ENCODE data around the gene SLC6A11.
A peak's percentile ranks its signal among the peaks of the same experiment; 100 is the strongest.

The SLC6A11 gene

DNA sequence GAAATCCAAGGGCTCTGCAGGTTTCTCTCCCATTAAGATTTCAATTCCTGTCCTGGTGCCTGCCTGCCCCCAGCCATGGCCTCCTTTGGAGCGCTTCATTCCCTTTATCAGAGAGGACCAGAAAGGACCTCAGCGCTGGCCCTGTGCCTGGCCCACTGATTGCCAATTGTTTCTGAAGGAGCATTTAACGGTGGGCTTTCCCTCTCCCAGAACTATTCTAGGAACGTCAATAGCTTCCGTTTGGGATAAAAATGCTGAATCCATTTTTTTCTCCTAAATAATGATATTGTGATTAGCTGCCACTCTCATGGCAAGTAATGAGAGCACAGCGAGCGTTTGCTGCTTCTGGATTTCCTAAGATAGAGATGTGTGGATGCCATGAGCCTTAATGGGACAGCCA is 164.3 kb downstream of the SLC6A11 start:
- no peak for DNase-seq (ENCODE audit: low read depth)
- TF ChIP-seq, protein P1, sequence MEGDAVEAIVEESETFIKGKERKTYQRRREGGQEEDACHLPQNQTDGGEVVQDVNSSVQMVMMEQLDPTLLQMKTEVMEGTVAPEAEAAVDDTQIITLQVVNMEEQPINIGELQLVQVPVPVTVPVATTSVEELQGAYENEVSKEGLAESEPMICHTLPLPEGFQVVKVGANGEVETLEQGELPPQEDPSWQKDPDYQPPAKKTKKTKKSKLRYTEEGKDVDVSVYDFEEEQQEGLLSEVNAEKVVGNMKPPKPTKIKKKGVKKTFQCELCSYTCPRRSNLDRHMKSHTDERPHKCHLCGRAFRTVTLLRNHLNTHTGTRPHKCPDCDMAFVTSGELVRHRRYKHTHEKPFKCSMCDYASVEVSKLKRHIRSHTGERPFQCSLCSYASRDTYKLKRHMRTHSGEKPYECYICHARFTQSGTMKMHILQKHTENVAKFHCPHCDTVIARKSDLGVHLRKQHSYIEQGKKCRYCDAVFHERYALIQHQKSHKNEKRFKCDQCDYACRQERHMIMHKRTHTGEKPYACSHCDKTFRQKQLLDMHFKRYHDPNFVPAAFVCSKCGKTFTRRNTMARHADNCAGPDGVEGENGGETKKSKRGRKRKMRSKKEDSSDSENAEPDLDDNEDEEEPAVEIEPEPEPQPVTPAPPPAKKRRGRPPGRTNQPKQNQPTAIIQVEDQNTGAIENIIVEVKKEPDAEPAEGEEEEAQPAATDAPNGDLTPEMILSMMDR (IDR thresholded peaks at IDR 0.05; ENCODE audit: control insufficient read depth, insufficient read depth, low read depth, low read length, missing control alignments): no peak
- H3K4me3 ChIP-seq (ENCODE audit: control insufficient read depth, low read depth, low read length): no peak overlapping the region

DNA sequence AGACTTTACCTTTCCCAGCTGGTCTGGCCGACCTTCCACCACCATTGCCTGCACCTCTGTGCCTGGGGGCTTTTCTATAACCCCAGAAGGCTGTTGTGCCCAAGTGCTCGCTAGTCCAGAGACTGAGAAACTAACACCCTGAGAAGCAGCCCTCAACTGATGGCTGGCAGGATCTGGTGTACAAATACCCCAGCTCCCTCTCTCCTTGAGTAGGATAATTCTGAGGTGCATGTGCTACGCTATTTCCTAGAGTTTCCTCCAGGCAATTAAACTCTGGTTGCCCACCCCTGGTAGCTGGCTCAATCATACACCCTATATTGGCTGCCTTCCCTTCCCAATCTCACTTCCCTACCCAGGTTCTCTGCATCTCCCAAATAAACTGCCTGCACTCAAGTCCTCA is 165.0 kb downstream of the SLC6A11 start:
- no peak overlapping the region for H3K4me3 ChIP-seq (ENCODE audit: control insufficient read depth, low read depth, low read length)
- DNase-seq (ENCODE audit: low read depth): no peak
- TF ChIP-seq, protein P1 (IDR thresholded peaks at IDR 0.05; ENCODE audit: control insufficient read depth, insufficient read depth, low read depth, low read length, missing control alignments): no peak

DNA sequence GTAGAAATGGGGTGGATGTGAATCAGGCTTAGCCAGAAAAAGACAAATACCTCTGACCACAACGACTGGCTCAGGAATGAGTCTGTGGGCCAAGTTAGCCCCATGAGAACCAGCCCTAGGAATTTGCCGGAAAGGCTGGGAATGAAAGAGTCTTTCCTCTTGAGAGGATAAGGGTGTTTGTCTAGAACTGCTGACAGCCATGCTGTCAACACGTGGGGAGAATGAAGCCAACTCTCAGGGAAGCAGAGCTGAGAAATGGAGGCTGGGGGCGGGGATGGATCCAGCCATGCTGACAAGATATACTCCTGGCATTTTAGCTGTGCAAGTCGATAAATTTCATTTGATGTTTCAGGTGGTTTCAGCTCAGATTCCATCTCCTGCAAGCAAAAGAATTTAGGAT is 165.9 kb downstream of the SLC6A11 start:
- no peak overlapping the region for H3K4me3 ChIP-seq (ENCODE audit: control insufficient read depth, low read depth, low read length)
- TF ChIP-seq, protein P1 (IDR thresholded peaks at IDR 0.05; ENCODE audit: control insufficient read depth, insufficient read depth, low read depth, low read length, missing control alignments): no peak
- DNase-seq (ENCODE audit: low read depth): no peak

DNA sequence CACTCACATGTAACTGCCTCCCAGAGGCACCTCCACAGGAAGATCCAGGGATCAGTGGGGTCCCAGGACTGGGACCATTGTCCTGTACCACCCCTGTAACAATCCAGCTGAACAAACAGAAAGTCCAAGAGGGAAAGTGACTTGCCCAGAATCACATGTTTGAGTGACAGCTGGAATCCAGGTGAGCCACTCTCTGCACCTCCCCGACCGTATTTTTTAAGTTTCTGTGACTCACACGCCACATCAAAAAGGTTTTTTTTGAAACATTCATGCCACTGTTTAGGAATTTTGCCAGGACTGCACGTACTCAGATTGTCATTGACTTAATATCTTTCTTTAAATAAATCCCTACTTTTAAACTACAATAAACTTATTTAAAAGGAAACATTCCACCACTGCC is 166.8 kb downstream of the SLC6A11 start:
- DNase-seq (ENCODE audit: low read depth): no peak
- TF ChIP-seq, protein P1 (IDR thresholded peaks at IDR 0.05; ENCODE audit: control insufficient read depth, insufficient read depth, low read depth, low read length, missing control alignments): no peak
- no peak overlapping the region for H3K4me3 ChIP-seq (ENCODE audit: control insufficient read depth, low read depth, low read length)

DNA sequence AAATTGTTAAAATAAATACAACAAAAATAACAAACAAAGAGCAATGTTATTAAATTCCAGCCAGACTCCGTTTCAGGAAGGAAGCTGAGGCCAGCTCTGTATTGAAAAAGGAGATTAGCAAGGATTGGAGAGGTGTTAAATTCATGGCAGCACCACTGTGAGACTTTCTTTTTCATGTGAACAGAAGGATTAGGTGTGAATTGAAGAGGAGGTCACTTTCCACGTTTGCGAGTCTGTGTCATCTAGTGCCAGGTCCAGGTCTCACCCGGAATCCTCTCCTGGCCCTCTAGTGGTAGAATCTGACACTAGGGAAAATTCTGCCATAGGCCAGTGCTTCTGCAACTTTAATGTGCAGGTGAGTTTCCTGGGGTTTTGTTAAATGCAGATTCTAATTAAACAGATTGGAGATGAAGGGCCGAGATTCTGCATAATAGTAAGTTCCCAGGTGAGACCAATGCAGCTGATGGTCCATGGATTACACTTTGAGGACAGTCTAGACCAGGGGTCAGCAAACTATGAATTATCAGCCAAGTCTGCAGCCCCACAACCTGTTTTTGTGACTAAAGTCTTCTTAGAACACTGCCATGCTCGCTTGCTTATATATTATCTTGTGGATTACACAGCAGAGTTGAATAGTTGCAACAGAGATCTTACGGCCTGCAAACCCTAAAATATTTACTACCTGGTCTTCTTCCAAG is 167.3 kb downstream of the SLC6A11 start:
- no peak for DNase-seq (ENCODE audit: low read depth)
- no peak overlapping the region for H3K4me3 ChIP-seq (ENCODE audit: control insufficient read depth, low read depth, low read length)
- TF ChIP-seq, protein P1 (IDR thresholded peaks at IDR 0.05; ENCODE audit: control insufficient read depth, insufficient read depth, low read depth, low read length, missing control alignments): peak; percentile 88

DNA sequence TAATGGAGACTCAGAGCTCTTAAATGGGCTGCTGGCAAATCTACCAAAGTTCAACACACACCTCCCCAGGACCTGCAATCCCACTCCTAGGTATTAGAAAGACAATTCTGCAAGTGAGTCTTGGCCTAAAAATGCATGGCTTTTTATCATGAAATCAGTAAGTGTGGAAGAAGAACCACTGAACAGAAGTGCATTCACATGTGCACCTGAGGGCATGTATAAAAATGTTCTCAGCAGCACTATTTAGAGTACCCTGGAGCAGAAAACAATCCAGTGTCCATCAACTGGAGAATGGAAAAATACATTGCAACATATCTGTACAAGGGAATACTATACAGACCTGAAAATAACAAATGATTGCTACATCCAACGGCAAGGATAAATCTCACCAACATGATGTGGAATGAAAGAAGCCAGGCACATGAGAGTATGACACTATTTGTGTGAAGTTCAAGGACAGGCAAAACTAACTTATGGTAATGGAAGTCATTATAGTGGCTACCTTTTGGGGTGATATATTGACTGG is 168.4 kb downstream of the SLC6A11 start:
- H3K4me3 ChIP-seq (ENCODE audit: control insufficient read depth, low read depth, low read length): no peak overlapping the region
- DNase-seq (ENCODE audit: low read depth): no peak
- TF ChIP-seq, protein P1 (IDR thresholded peaks at IDR 0.05; ENCODE audit: control insufficient read depth, insufficient read depth, low read depth, low read length, missing control alignments): no peak

Data from AG09309 (cell line).